NCI-H2107 treated with DMSO at 0.1 percent for 48 hours (cell line): Measurements from ENCODE around the gene KIRREL3.
A peak's percentile ranks its signal among the peaks of the same experiment; 100 is the strongest.

ENCODE experiments used
- DNase-seq: peaks from one replicate; lab custom pipeline; 2025; ENCODE audit not compliant: unreplicated experiment; lab: John Stamatoyannopoulos, UW

KIRREL3 gene

DNA sequence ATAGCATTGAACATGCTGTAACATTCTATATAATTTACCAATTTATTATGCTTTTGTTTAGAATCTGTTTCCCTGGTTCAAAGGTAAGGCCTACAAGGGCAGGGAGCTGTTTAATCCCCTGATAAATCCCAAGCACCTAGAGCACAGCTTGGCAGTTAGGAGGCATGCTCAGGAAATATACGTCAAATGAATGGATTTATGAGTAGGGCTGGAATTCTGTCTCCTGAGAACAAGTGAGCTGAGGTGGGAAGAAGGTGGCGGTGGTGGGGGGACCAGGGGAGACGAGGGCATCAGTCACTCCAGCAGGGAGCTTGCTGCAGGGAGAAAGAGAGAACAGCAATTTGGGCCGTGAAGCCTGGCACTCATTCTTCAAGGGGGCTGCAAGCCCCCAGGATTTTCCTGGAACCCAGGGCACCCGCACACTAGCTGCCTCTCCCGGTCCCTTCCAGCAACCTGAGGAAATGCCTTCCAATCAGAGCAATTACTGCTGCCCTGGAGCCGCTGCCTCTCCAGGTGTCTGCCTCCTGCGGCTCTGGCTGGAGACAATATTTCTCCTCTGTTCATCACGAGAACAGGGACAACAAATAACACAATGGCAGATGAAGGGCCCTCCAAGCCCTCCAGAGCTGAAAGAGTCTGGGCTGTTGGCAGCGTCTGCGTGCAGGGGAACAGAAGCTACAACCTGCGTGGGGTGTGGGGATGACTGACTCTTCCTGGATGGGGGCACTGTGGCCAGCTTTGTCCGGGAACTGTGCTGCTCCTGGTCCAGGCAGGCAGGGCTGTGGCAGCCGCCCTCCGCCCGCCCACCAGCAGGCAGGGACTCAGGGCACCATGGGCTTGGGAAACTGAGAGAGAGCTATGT lies 411.7 kb downstream of the KIRREL3 start:
- peak; percentile 65 for DNase-seq

DNA sequence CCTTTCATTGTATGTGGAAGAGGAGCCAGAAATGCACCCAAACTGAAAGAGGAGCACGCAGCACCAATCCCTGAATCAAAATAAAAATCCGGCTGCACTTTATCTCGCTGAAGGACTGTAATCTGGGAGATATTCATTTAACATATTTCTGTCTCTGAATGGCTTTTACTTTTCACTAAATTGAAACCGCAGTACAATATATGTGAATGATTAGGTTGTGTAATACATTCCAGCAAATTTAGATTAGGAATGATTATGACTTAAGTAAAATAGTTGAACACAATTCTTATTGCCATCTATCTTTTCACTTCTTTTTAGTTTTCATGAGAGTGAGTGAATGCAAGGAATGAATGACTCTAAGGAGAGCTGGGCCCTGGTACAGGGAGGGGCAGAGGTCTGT lies 413.0 kb downstream of the KIRREL3 start:
- no peak for DNase-seq

DNA sequence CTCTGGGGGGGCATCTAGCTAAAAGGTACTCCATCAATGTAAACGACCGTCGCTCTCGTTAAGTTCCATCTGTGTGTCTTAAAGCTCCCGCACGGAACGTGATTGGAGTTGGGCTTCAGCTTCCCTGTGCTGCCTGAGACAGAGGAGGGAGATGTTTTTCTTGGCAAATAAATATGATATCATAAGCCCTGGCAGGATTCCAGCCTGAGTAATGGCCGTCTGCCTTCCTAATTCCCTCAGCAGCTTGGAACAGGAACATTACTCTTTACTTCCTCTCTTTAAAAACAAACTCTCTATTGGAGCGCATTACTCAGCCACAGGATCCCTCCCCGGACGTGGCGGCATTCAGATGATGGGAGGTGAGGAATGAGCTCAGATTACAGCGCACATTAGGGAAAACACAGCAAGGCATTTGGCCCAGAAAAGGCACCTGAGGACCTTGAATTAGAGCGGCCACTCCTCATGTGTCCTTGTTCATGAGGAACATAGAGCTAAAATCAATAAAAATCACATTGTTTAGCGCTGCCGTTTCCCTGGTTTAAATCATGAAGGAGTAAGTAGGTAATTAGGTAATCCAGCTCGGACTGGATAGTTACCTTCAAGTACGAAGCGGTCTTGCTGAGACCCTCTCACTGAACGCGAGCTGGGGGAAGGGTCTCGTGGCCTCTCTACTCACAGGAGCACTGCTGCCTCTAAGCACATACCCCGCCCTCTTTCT lies 414.6 kb downstream of the KIRREL3 start:
- DNase-seq: peak; percentile 90

DNA sequence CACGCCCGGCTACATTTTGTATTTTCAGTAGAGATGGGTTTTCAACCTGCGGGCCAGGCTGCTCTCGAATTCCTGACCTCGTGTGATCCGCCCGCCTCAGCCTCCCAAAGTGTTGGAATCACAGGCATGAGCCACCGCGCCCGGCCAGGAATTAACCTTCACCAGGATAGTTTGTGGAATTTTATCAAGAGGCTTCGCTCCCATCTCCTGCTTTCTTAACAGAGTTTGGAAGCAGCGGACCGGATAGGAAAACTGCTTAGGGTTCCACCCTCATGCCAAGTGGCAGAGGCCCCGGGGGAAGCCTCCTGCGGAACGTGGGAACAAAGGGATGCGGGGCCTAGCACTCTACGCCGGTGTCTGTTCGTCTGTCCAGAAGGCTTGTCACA lies 415.2 kb downstream of the KIRREL3 start:
- DNase-seq: no peak

DNA sequence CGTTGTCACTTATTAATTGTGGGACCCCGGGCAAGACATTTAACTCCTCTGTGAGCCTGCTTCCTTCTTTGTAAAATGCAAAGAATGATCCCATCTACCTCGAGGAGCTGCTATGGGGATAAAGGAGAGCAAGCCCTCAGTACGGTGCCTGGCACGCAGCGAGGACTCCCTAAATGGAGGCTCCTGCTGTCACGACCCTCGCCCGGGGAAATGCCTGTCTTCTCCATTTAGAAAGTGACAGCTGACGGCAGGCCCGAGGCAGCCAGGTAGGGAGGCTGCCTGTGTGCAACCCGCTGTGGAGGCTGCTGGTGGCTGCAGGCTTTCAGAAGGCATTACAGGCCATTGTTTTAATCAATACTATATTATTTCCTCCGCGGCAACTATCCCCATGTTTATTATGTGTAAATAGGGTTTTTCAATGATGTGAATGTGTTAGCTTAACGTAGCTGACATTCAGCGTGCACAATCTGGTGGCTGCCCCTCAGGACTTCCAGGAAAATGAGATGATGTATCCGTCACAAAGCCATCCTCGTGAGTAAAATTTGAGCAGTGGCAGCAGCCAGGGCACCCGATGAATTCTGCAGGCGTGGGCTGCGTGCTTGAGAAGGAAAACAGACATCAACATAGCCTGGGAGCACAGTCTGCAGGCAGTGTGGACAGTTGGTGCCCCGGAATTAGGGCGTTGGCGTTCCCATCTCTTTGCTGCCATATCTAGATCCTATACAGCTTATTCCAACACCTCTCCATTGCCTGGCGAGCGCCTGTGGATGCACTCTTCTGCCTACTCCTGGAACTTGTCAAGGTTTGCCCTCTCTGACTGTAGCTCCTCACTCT lies 416.8 kb downstream of the KIRREL3 start:
- no peak for DNase-seq

DNA sequence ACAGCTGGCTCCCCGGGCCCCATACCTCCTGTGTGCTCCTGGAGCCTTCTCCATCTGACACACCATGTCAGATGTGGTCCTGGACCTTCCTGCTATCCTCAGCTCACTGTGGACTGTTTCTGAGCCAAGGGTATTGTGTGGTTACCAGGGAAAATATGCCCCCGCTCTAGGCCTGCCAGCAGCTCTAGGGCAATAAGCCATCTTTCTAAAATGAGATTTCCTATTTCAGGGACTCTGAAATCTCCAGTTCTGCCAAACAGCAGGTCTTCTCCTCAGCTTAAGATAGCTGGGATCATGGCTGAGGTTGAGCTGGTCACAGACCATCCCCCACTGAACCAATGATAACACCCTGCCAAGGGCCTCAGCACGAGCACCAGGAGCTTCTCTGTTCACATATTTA lies 417.5 kb downstream of the KIRREL3 start:
- DNase-seq: no peak

DNA sequence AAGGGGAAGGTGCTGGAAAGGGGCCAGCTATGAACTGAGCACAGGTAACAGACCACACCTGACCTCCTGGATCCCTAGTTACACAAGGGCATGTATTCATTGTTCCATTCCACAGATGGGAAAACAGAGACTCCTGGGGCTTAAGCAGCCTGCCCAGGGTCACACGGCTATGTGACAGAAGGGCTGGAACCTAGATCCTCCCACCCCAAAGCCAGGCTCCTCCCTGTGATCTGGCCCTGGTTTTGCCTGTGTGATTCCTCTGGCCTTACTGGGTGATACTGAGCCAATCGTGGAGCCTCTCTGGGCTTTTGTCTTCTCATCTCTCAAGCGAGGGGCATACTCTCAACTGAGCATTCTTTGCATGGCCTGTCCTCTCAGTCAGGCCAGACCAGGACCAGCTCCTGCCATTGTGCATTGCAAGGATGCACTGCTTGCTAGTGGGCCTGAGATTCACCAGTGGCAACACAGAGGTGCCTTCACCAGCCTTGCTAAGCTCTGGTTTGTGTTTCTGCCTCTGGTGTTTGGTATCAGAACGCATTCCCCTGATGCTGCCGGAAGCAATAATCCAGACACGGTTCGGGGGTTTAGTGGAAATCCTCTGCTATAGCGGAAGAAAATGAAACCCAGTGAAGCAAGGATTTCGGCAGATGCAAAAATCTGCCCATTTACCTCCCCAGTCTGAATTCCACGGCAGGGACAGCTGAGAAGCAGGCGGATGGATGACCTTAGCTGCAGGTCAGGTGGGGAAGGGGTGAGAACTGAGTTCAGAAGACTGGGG lies 418.5 kb downstream of the KIRREL3 start:
- DNase-seq: no peak

DNA sequence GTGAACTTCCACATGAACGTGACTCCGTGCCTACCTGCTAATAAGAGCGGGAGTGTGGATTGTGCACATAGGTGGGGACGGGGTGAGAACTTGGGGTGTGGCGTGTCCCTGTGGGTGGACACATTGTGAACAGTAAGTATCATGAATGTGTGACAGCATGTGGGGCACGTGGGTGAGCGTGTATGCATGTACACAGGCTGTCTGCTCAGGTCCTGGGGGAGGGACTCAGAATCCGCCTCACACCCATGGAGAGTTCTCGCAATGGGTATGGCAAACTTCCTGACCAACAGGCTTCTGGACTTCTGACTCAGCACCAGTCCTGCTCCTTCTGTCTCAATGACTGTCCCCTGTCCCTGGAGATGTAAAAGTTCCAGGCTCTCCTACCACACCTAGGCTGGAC lies 422.1 kb downstream of the KIRREL3 start:
- no peak for DNase-seq

DNA sequence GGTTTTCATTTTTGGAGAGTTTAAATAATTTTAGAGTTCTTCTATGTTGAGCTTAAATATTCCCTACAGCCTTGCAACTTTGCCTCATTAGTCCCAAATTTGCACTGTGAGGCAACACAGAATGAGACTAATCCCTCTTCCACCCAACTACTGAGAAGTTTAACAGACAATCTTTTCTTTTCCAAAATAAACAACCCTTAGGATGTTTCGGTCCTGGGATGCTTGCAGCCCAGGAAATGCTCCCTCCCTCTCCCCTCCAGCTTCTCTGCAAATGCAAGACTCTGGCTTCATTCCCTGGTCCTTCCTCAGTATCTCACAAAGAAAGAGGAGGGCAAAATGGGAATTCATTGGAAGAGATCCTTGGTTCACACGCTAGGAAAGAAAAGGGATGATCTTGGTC lies 422.5 kb downstream of the KIRREL3 start:
- no peak for DNase-seq

DNA sequence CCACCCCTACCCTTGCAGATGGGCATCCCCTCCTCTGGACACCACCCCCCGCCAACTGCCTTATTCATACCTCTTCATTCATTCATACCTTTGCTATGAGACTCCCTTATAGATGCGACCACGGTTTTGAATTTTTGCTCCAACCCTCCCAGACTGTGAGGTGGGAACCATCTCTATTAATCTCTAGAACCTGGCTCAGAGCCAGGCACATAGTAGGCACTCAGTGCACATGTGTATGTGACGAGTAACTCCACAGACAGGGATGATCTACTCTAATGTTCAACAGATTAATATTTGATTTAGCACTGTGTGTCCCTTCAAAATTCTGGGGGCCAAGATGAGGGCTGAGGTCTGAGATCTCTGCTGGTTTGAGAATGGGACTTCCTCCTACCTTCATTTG lies 424.7 kb downstream of the KIRREL3 start:
- DNase-seq: no peak

DNA sequence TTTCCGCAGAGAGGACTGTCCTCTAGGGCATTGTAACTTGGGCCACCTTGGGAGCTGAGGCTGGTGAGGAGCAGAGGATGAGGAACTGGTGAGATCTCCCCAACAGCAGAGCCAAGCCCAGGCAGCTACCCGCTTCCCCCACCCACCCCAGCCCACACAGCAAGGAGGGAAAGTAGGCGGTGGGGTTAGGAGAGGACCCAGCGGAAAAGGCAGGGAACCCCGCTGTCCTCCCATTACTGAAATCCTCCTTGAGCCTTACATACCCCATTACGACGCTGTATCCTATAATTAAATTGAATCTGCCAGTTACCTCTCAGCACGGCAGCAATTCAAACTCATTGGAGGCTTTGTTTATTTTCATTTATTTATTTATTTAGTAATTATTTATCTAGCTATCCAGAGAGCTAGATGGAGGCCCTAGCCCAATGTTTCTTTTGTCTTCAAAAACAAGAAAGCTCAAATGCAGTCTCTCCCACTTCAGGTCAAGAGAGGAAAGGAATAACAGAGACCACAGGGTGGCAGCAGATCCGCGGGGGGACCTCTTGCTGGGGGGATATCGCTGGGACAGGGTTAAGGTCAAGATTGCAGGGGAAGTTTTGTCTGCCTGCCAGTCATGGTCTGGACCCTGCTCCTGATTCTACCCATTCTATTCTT lies 427.1 kb downstream of the KIRREL3 start:
- no peak for DNase-seq

DNA sequence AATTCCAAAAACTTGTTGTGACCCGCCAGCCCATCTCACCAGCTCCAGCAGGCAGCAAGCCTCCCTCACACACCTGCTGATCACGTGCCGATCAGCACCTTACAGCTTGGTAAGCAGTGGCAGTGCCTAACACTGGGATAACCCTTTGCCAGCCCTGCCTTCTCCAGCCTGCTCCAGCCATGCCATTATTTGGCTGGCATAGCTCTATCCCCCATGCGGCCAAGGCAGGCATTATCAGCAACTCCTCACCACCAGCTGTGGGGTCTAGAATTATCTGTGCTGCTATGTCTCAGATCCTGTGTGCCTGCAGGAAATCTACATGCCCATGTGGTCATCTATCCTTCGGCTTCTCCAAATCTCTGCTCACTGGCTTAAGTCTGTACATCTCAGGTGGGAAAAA lies 430.1 kb downstream of the KIRREL3 start:
- no peak for DNase-seq

DNA sequence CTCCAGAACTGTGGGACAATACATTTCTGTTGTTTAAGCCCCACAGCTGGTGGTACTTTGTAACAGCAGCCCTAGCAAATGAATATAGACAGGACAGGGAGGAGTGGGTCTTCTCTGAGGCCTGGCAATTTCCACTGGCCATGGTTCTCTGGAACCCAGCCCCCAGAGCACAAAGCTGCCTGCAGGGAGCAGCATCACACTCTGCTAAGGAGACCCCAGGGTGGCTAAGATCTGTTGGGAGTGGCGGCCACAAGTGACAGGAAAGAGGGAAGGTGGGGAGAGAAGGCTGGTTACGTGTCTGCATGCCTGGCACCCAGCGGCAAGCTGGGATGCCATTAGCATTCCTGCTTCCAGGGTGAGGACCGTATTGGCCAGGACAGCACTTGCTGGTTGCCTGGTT lies 433.2 kb downstream of the KIRREL3 start:
- DNase-seq: no peak

DNA sequence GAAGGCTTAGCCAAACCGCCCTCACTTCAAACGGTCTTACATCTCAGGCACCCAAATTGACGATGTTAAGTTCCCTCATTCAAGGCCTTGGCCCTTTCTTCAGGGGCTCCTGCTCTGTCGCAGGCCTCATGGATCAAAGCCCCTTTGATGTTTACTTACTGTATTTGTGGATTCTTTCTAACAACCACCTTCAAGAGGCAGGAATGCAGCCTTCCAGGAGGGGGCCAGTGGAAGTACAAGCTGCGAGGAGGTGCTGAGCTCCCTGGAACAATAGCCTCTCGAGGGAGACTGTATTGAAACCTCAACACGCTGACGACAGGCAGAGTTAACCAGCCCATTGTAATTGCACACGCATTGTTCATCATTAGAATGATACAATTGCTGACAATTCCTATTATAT lies 436.0 kb downstream of the KIRREL3 start:
- peak; percentile 58 for DNase-seq

DNA sequence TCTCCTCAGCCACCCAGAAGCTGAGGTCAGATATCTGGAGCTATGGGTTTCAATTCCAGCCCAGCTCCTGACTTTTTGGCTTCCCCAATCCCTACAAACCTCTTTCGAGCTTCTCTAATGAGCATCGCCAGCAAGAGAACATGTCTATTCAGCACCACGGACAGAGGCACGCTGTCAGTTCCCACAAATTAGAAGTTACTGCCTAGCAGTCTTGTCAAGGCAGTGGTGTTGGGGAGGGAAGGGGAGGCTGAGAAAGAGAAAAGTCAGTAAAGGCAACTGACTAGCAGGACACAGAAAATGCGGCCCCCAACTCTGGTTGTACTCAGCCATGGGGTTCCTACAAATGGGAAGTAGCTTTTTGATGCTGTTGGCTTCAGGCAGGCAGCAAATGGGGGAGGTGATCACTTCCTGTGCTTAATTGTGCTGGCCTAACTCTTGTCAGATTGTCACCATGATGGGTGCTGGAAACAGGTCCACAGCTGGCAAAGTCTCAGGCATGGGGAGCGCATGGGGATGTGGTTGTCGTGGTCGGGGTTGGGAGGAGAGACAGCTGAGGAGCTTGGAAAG lies 439.2 kb downstream of the KIRREL3 start:
- no peak for DNase-seq

DNA sequence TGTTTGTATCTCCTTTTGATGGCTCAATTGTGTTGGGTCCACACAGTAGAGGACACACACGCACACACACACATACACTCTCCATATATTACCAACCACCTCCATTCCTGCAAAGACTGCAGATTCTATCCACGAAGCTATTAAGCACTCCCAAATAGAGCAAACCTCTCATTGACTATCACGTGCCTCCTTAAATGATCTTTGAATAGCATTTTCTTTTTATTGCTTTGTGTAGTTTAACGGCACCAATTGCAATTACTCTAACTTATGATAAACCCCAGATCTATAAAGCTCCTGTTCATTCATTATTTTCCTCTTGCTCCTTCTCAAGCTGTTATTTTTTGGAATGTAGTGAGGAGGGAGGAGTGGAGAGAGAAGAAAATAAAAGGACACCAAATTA lies 440.3 kb downstream of the KIRREL3 start:
- DNase-seq: no peak

DNA sequence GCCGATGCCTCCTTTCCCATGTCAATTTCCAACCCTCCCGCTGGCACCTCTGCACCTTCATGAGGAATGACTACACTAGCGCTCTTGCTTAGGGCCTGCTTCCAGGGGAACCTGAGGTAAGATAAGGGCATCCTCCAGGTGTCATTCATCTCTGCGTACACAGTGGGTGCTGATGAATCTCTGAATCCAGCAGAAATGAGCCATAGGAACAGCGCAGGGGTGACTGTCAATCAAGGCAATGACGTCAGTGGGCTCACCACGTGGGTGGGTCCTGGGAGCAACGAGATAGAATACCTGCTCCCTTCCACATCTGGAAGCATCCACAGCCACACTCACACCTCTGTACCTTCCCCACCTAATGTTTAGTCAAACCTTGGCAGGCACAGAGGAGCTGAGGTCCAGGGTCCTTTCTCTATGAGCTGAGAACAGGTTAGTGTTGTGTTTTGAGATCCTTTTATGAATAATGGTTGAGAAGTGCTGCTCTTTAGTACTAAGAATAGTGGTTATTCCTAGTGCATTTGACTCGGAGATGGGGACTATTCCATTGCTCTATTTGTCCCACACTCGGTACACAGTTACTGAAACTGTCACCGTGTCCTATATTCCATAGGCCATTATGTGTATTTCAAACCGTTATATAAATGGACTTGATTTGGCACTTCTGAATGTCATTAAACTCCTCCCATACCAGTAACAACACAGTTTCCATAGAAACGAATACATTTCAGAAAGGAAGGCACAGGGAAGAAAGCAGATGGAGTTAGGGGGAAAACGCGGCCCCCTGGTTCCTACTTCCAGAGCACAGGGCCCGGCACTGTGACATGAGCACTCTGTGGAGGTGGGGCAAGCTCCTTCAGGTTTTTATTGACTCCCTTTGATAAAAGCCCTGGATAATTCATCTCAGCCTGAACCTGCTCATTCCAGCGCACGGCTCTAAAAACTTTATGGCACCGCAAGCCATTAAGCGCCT lies 451.7 kb downstream of the KIRREL3 start:
- DNase-seq: no peak

DNA sequence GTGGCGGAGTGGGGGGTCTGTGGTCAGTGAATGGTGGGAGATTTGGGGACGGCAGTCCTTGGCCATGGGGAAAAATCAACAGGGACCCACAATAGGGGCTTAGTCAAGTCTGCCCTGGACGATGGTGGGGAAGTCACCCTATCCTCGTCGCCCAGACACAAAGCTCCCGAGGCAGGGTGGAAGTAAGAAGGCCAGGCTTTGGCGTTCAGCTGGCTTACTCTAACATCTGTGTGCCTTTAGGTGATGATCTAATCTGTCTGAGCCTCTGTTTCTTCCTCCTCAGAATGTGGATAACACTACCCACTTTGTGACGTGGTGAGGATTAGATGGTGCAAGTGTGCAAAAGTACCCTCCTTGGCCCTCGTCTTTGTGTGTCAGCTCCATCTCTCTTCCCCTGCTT lies 452.9 kb downstream of the KIRREL3 start:
- no peak for DNase-seq

DNA sequence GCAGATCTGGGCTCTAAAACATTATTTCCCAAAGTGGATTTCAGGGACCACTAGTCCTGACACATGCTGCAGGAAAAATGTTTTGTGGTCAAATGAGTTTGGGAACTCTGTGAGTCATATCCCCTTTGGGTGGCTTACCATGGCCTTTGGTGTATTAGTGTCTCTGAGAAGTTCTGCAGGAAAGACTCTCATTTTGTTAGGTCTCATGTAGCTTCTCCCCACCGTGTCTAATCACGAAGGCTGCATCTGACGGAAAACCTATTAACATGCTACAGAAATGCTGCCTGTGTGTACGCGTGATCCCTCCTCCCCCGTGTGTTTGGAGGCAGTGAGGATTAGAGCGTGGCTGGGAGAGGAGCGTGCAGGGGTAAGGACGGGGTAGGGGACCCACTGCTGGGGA lies 453.4 kb downstream of the KIRREL3 start:
- DNase-seq: no peak
